H9 (cell line): ENCODE measurements around the gene CETN3. TPM values are rescaled to one million over a fixed set of nuclear protein-coding genes. Genes with fewer than 3 reads are reported as not detected.
A peak's percentile ranks its signal among the peaks of the same experiment; 100 is the strongest.

Source experiments
- DNase-seq: peaks from one replicate; pipeline ENCODE4 v3.0.0-alpha.2; 2017
- H2AFZ ChIP-seq: one replicate; pipeline ENCODE4 v1.6.1; 2013; ENCODE audit warnings: mild to moderate bottlenecking, low read length, control low read depth, moderate library complexity
- H2AK5ac ChIP-seq: 2 replicates; pipeline ENCODE4 v1.6.1; 2013; ENCODE audit warnings: low read length, control low read depth, mixed read lengths; ENCODE audit not compliant: insufficient read length
- H2BK120ac ChIP-seq: one replicate; pipeline ENCODE4 v1.6.1; 2013; ENCODE audit warnings: low read depth, mild to moderate bottlenecking, low read length, control low read depth, inconsistent platforms; ENCODE audit not compliant: poor library complexity, severe bottlenecking
- H2BK12ac ChIP-seq: 2 replicates; pipeline ENCODE4 v1.6.1; 2013; ENCODE audit warnings: low read length, control low read depth, mixed read lengths, low read depth; ENCODE audit not compliant: insufficient read length
- H2BK15ac ChIP-seq: 2 replicates; pipeline ENCODE4 v1.6.1; 2013; ENCODE audit warnings: low read depth, low read length, control low read depth
- H2BK20ac ChIP-seq: one replicate; pipeline ENCODE4 v1.6.1; 2013; ENCODE audit warnings: low read depth, mild to moderate bottlenecking, low read length, control low read depth, inconsistent platforms; ENCODE audit not compliant: poor library complexity, severe bottlenecking
- H2BK5ac ChIP-seq: 2 replicates; pipeline ENCODE4 v1.6.1; 2013; ENCODE audit warnings: low read length, control low read depth, mixed read lengths; ENCODE audit not compliant: insufficient read length
- H3K14ac ChIP-seq: 2 replicates; pipeline ENCODE4 v1.6.1; 2013; ENCODE audit warnings: low read length, control low read depth; ENCODE audit not compliant: insufficient read depth
- H3K18ac ChIP-seq: 2 replicates; pipeline ENCODE4 v1.6.1; 2013; ENCODE audit warnings: low read depth, mild to moderate bottlenecking, mixed read lengths, low read length, control low read depth; ENCODE audit not compliant: insufficient read length
- H3K23ac ChIP-seq: 2 replicates; pipeline ENCODE4 v1.6.1; 2013; ENCODE audit warnings: low read length, control low read depth, mixed read lengths, low read depth; ENCODE audit not compliant: insufficient read length
- H3K23me2 ChIP-seq: 2 replicates; pipeline ENCODE4 v1.6.1; 2013; ENCODE audit warnings: low read depth, mild to moderate bottlenecking, mixed read lengths, low read length, control low read depth; ENCODE audit not compliant: insufficient read length, poor library complexity, severe bottlenecking
- H3K27ac ChIP-seq: 2 replicates; pipeline ENCODE4 v1.5.1; 2013; ENCODE audit warnings: low read length, control low read depth, mixed read lengths, low read depth; ENCODE audit not compliant: insufficient read length
- H3K27me3 ChIP-seq: 2 replicates; pipeline ENCODE4 v1.6.1; 2013; ENCODE audit warnings: low read length, control low read depth, inconsistent platforms; ENCODE audit not compliant: insufficient read depth
- H3K4ac ChIP-seq: 2 replicates; pipeline ENCODE4 v1.6.1; 2013; ENCODE audit warnings: low read depth, mild to moderate bottlenecking, control low read depth, inconsistent platforms, low read length, moderate library complexity
- H3K4me1 ChIP-seq: 2 replicates; pipeline ENCODE4 v1.6.1; 2013; ENCODE audit warnings: low read length, control low read depth, inconsistent platforms; ENCODE audit not compliant: insufficient read depth
- H3K4me2 ChIP-seq: 2 replicates; pipeline ENCODE4 v1.6.1; 2013; ENCODE audit warnings: low read length, control low read depth, mixed read lengths; ENCODE audit not compliant: insufficient read length, insufficient read depth
- H3K56ac ChIP-seq: 2 replicates; pipeline ENCODE4 v1.6.1; 2013; ENCODE audit warnings: low read depth, mild to moderate bottlenecking, mixed read lengths, low read length, control low read depth; ENCODE audit not compliant: insufficient read length
- H3K79me1 ChIP-seq: 2 replicates; pipeline ENCODE4 v1.6.1; 2013; ENCODE audit warnings: low read depth, mild to moderate bottlenecking, moderate library complexity, low read length, control low read depth, inconsistent platforms; ENCODE audit not compliant: insufficient read depth, poor library complexity, severe bottlenecking
- H3K79me2 ChIP-seq: 2 replicates; pipeline ENCODE4 v1.6.1; 2013; ENCODE audit warnings: low read length, control low read depth, inconsistent platforms; ENCODE audit not compliant: insufficient read depth
- H3K9ac ChIP-seq: 2 replicates; pipeline ENCODE4 v1.6.1; 2013; ENCODE audit warnings: low read length, control low read depth, mixed read lengths; ENCODE audit not compliant: insufficient read length; ENCODE audit errors: extremely low read depth
- H3K9me3 ChIP-seq: one replicate; pipeline ENCODE4 v1.6.1; 2013; ENCODE audit warnings: low read depth, low read length, inconsistent platforms; ENCODE audit not compliant: control insufficient read depth
- H3T11ph ChIP-seq: one replicate; pipeline ENCODE4 v1.6.1; 2013; ENCODE audit warnings: mild to moderate bottlenecking, low read length, control low read depth, inconsistent platforms
- H4K20me1 ChIP-seq: one replicate; pipeline ENCODE4 v1.6.1; 2013; ENCODE audit not compliant: control insufficient read depth, insufficient read length, insufficient read depth
- H4K5ac ChIP-seq: 2 replicates; pipeline ENCODE4 v1.6.1; 2013; ENCODE audit warnings: low read depth, mild to moderate bottlenecking, mixed read lengths, low read length, control low read depth; ENCODE audit not compliant: insufficient read length
- H4K8ac ChIP-seq: replicated peaks from 2 replicates; pipeline ENCODE4 v1.6.1; 2013; ENCODE audit warnings: low read length, control low read depth, mixed read lengths, low read depth; ENCODE audit not compliant: insufficient read length
- H4K91ac ChIP-seq: 2 replicates; pipeline ENCODE4 v1.6.1; 2013; ENCODE audit warnings: low read depth, mild to moderate bottlenecking, moderate library complexity, mixed read lengths, low read length, control low read depth; ENCODE audit not compliant: insufficient read length
- H3K27ac Mint-ChIP-seq, 3 experiments: 2 replicates in 2 of 3; 3 replicates in 1 of 3; pipeline ENCODE4 v1.8.0; 2020 to 2021; ENCODE audit warnings: mixed read lengths in 3 of 3, mild to moderate bottlenecking in 1 of 3, moderate library complexity in 1 of 3
- H3K27me3 Mint-ChIP-seq: 2 replicates; pipeline ENCODE4 v1.8.0; 2021; ENCODE audit warnings: low read depth, mild to moderate bottlenecking, moderate library complexity, mixed read lengths
- H3K36me3 Mint-ChIP-seq, 3 experiments: 2 replicates in 2 of 3; 3 replicates in 1 of 3; pipeline ENCODE4 v1.8.0; 2020 to 2021; ENCODE audit warnings: low read depth in 3 of 3, mixed read lengths in 3 of 3; ENCODE audit not compliant: insufficient read depth in 1 of 3
- H3K4me1 Mint-ChIP-seq, 2 experiments: 2 replicates each; pipeline ENCODE4 v1.8.0; 2020; ENCODE audit warnings: mixed read lengths in 2 of 2
- H3K4me3 Mint-ChIP-seq, 2 experiments: 2 replicates in 1 of 2; 3 replicates in 1 of 2; pipeline ENCODE4 v1.8.0; 2020 to 2021; ENCODE audit warnings: mild to moderate bottlenecking in 2 of 2, mixed read lengths in 2 of 2, moderate library complexity in 1 of 2
- H3K9me3 Mint-ChIP-seq, 2 experiments: 2 replicates in 1 of 2; 3 replicates in 1 of 2; pipeline ENCODE4 v1.8.0; 2020; ENCODE audit warnings: mild to moderate bottlenecking in 2 of 2, mixed read lengths in 2 of 2, moderate library complexity in 1 of 2
- WGBS: extraction: QIAGEN DNeasy Blood & Tissue Kit; methylation state at CpG from one replicate; pipeline ENCODE4 v1.1.7; 2013; ENCODE audit warnings: missing lambda C conversion rate, low lambda C conversion rate, mixed read lengths; ENCODE audit not compliant: insufficient read length; ENCODE audit errors: extremely low coverage; 5-methylcytosine and 5-hydroxymethylcytosine counted together
- total RNA-seq: library from RNA; stranded (reverse); gene quantifications from 2 replicates; pipeline ENCODE4 v1.2.1, GENCODE V29; 2021
- TF ChIP-seq, protein P1 (sequence below): fragments of 200-600 bp; sonication (generic); conservative IDR thresholded peaks from 3 replicates; pipeline ENCODE4 v1.8.0; 2021; ENCODE audit warnings: antibody characterized with exemption, mild to moderate bottlenecking

Gene CETN3
- total RNA-seq, 1 experiment from 2014 or later: 36.3 TPM

DNA sequence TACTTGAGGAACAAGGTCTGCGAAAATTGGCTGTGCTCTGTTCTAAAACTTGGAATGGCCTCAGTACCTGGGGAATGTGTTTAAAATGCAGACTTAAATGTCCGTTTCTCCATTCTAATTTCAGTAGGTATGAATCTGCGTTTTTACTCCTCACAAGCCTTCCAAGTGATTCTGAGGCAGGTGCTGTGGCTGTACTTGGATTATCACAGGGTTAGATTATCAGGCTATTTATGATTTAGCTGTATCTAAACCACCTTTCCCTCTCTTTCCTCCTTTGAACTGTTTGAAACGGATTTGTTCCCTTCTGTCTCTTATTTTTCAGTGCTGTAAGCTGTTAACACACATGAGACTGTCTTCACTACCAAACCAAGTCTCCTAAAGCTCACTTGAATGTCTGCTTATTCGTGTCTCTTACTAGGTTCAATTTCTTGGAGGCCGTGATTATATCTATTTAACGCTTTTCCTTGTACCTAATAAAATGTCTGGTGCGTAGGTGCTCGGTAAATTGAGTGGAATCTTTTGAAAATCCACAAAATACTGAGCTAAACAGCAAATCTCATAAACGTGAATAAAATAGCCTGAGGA lies 714 bp upstream of the CETN3 start:
- Mint-ChIP-seq H3K27ac (no peak overlapping the region), H3K27me3 (no peaks in the 10 kb centered on the region), H3K4me3 (no peak overlapping the region), H3K4me1 (peaks cover 16 to 18% of the 10 kb centered on the region in 2 experiments), H3K9me3 (no peaks in the 10 kb centered on the region; a peak in 1 of 5 replicates), H3K36me3 (peaks cover 1 to 21% (median 1%) of the 10 kb centered on the region in 3 experiments; a peak in 6 of 7 replicates)
- no peak overlapping the region for H3K23ac ChIP-seq
- no CpG with 5 or more reads among the region's 10 CpGs for WGBS
- no peak overlapping the region for H4K8ac ChIP-seq
- H3T11ph ChIP-seq: peak overlapping the region; percentile 19
- no peaks in the 10 kb centered on the region for H4K20me1 ChIP-seq
- H3K4me2 ChIP-seq: peak overlapping the region; percentile 73
- H2BK120ac ChIP-seq: no peak overlapping the region
- peaks cover 10% of the 10 kb centered on the region for H3K23me2 ChIP-seq
- no peak overlapping the region for H3K4ac ChIP-seq
- H2AFZ ChIP-seq: no peak overlapping the region
- no peaks in the 10 kb centered on the region for H3K79me1 ChIP-seq
- no peaks in the 10 kb centered on the region for H3K27me3 ChIP-seq
- no peak overlapping the region for H2AK5ac ChIP-seq
- TF ChIP-seq, protein P1, sequence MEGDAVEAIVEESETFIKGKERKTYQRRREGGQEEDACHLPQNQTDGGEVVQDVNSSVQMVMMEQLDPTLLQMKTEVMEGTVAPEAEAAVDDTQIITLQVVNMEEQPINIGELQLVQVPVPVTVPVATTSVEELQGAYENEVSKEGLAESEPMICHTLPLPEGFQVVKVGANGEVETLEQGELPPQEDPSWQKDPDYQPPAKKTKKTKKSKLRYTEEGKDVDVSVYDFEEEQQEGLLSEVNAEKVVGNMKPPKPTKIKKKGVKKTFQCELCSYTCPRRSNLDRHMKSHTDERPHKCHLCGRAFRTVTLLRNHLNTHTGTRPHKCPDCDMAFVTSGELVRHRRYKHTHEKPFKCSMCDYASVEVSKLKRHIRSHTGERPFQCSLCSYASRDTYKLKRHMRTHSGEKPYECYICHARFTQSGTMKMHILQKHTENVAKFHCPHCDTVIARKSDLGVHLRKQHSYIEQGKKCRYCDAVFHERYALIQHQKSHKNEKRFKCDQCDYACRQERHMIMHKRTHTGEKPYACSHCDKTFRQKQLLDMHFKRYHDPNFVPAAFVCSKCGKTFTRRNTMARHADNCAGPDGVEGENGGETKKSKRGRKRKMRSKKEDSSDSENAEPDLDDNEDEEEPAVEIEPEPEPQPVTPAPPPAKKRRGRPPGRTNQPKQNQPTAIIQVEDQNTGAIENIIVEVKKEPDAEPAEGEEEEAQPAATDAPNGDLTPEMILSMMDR: peak; percentile 16; the same call in 2 of the 3 replicates
- no peak overlapping the region for H2BK20ac ChIP-seq
- H3K18ac ChIP-seq: peak overlapping the region; percentile 94
- H4K5ac ChIP-seq: peak overlapping the region; percentile 77
- H3K27ac ChIP-seq: peak overlapping the region; percentile 69
- peak overlapping the region; percentile 5 for H3K56ac ChIP-seq
- DNase-seq: no peak
- H3K9me3 ChIP-seq: no peaks in the 10 kb centered on the region
- H3K79me2 ChIP-seq: no peaks in the 10 kb centered on the region; the same call in 1 of the 2 replicates
- H3K4me1 ChIP-seq: no peaks in the 10 kb centered on the region
- peak overlapping the region; percentile 89; the same call in 1 of the 2 replicates for H3K14ac ChIP-seq
- no peak overlapping the region for H4K91ac ChIP-seq
- no peak overlapping the region for H2BK15ac ChIP-seq
- no peak overlapping the region for H2BK12ac ChIP-seq
- H2BK5ac ChIP-seq: peak overlapping the region; percentile 93
- peak overlapping the region; percentile 99 for H3K9ac ChIP-seq
